Measurements from ENCODE around the gene MPHOSPH6.
"Not testable (repeated sequence)": the region's sequence is repeated elsewhere in the genome, so short reads cannot be mapped to it uniquely, and the experiment has no call there.

Gene MPHOSPH6

DNA sequence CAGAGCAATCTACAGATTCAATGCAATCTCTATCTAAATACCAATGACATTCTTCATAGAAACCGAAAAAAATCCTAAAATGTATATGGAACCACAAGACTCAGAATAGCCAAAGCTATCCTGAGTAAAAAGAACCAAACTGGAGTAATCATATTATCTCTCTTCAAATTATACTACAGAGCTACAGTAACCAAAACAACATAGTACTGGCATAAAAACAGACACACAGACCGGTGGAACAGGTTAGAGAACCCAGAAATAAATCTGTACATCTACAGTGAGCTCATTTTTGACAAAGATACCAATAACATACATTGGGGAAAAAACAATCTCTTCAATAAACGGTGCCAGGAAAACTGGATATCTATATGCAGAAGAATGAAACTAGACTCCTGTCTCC lies 45.4 kb downstream of the MPHOSPH6 start:
- in situ Hi-C loops (cut with MboI; ENCODE audit: low sequenced_read_pairs): no loop called here

DNA sequence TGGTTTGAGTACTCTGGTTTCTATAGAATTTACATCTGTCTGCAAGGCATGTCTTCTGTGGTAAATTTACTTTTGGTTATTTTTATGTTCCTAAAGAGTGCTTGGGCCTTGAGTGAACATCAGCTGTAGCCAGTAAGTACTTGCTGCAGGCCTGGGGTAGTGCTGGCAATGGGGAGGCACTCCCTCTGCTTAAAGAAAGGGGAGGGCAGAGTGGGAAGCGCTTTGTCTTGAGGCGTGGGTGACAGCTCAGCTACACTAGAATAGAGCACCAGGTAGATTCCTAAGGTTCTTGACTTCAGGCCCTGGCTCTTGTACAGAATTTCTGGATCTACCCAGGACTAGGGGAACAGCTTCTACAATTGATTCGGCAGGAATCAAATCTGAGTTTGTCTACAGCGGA lies 50.6 kb downstream of the MPHOSPH6 start:
- in situ Hi-C loops (cut with MboI; ENCODE audit: low sequenced_read_pairs): no loop called here

DNA sequence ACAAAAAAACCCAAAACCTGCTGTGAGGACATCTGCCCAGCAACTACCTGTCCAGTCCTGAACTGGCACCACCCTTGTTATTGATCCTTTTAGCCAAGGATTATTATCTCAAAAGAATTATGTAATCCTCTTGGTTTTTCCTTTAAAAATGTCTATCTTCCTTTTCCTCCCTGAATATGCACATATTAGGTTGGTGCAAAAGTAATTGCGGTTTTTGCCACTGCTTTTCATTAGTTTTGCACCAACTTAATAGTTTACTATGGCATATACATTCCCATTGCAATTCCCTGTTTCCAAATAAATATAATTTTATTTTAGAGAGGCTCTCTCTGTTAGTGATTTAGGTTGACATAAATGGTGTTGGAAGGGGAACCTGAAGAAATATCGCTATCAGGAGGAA lies 51.3 kb downstream of the MPHOSPH6 start:
- in situ Hi-C loops (cut with MboI; ENCODE audit: low sequenced_read_pairs): no loop called here

DNA sequence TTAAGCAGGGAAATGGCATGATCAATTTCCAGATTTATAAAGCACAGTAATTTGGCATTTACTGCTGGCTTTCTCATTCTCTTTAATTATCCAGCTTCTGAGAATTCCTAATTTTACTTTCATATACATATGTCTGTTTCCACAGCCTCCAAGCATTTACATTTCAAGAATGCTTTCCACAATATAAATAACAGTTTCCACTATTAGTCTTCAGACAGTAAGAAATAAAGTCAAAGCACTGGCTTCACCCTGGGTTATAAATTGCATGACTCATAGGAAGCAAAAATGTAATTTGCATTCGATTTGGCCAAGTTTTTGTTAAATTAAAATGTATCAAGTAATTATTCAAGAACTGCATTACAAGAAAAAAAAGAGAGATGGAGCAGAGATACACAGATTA lies 53.5 kb downstream of the MPHOSPH6 start:
- in situ Hi-C loops (cut with MboI; ENCODE audit: low sequenced_read_pairs): no loop called here

DNA sequence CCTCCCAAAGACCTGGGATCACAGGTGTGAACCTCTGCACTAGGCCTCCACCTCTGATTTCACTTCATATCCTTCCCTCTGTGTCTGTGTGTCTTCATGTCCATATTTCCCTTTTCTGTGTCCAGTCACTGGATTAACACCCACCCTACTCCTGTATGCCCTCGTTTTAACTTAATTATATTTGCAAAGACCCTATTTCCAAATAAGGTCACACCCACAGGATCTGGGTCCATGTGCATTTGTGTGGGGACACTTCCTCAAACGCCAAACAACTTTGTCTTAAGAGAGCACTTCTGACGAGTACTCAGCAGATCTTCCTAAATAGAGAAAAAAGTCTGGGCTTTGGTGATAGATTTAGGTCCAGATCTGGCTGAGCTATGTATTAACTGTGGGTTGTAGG lies 56.3 kb downstream of the MPHOSPH6 start:
- in situ Hi-C loops (cut with MboI; ENCODE audit: low sequenced_read_pairs): no loop called here

DNA sequence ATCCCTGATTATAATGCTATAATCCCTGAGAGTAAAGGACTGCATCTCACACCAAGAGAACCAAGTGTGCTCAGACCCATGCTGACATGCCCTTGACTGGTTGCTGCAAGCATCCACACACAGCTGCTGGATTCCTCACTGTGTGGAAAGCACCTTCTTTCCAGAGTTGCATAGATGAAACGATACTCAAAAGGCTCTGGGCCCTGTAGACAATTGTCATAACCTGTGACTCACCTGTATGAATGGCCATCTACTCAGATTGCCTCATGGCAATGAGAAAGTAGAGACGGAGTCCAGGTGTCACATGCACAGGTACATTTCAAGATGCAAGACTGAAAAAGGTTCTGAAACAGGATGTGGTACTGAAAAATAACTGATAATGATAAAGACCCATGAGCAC lies 58.1 kb downstream of the MPHOSPH6 start:
- in situ Hi-C loops (cut with MboI; ENCODE audit: low sequenced_read_pairs): no loop called here

DNA sequence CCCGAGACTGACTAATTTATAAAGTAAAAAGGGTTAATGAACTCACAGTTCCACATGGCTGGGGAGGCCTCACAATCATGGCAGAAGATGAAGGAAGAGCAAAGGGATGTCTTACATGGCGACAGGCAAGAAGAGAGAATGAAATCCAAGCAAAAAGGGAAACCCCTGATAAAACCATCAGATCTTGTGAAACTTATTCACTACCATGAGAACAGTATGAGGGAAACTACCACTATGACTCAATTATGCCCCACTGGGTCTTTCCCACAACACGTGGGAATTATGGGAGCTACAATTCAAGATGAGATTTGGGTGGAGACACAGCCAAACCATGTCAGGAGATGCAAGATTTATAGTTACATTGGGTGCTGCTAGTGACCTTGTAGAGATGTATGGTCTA lies 60.8 kb downstream of the MPHOSPH6 start:
- in situ Hi-C loops (cut with MboI; ENCODE audit: low sequenced_read_pairs): not testable (repeated sequence)

DNA sequence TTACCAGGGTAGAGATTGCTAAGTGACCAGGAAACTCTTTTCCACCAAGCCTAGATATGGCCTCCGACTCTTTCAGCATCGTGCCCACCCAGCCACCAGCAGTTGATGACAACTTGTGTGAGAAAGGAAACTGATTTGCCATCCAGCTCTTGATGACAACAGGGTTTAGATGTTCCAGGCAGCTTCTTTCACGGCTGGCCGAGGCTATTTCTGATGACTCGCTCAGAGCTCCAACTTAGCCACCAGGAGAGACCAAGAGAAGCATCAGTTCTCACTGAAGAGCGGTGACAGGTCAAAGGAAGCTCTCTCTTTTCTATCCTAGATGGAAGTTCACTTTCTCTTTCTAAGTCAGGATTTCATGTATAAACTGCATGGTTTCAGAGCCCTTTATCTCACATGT lies 61.2 kb downstream of the MPHOSPH6 start:
- in situ Hi-C loops (cut with MboI; ENCODE audit: low sequenced_read_pairs): no loop called here

DNA sequence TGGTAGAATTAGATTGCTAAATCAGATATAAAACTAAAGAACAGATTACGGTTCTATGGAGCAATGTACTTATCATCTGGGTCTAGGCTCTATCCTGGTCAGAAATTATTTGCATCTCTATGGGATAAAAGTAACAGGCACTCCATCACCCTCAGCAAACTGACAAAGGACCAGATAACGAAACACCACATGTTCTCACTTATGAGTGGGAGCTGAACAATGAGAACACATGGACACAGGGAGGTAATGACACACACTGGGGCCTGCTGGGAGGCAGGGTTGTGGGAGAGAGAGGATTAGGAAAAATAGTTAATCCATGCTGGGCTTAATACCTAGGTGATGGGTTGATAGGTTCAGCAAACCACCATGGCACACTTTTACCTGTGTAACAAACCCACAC lies 61.9 kb downstream of the MPHOSPH6 start:
- in situ Hi-C loops (cut with MboI; ENCODE audit: low sequenced_read_pairs): no loop called here

DNA sequence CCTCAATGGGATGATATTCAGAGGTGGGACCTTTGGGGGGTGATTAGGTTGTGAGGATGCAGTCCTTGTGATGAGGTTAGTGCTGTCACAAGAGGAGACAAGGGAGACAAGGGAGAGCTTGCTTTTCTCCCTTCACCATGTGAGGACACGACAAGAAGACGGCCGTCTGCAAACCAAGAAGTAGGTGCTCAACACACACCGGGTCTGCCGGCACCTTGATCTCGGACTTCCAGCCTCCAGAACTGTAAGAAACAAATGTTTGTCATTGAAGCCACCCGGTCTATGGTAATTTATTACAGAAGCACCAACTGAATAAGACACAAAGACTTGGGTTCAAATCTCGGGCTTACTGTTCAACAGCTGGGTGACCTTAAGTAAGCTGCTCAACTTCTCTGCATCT lies 64.9 kb downstream of the MPHOSPH6 start:
- in situ Hi-C loops (cut with MboI; ENCODE audit: low sequenced_read_pairs): no loop called here
